GM19324 (cell line): ENCODE measurements around the gene PSMF1.
"Not testable (repeated sequence)": the region's sequence is repeated elsewhere in the genome, so short reads cannot be mapped to it uniquely, and the experiment has no call there.

ENCODE experiments used
- ATAC-seq: cut with Tn5 transposase; IDR thresholded peaks from one replicate; pipeline ENCODE4 v1.9.1; 2021; ENCODE audit warnings: mild to moderate bottlenecking, moderate library complexity; ENCODE audit not compliant: unreplicated experiment, low FRiP score

Gene PSMF1

DNA sequence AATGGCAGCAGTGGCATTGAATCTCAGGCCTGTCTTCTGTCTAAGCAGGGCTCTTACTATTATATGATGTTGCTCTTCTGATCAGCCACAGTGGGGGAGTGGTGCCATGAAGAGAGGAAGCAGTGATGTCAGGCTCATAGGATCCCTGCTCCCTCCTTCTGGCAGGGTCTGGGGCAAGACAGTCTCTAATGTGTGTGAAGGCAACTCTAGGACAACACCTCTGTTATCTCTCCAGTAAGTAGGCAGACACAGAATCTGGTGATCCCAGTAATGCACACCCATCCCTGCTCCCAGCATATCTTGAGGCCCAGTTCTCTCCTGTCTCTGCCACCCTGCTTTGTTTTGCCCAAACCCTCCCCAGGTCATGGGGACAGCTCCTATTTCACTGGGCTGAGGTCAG is 93.6 kb downstream of the PSMF1 start:
- no peak for ATAC-seq

DNA sequence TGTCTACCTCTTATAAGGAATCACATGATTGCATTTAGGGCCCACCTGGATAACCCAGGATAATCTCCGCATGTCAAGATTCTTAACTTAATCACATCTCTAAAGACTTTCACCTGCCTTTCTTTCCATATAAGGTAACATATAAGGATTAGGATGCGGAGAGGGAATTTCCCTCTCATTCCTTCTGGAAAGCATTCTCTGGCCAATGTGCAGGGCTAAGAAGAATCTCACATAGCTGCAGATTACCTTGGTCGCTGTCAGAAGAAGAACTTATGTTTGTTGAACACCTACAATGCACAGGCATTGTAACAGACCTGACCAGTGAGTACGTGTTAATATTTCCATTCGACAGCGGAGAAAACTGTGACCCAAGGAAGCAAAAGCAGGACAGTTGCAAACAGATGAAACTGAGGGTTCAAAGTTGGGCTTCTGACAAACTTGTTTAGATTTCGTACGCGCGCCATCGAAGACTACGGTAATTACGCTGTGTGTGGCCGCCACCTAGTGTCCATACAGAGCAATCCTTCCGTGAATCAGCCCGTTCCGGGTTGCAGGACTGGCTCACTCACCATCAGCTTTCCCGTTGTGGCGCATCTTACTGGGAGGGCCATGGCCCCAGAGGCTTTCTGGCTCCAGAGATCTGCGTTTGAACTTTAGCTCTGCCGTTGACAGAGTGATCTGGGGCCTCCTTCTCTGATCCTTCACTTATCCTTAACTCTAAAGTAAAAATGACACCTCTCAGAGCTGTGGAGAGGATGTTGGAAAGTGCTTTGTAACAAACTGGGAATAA is 94.4 kb downstream of the PSMF1 start:
- ATAC-seq = no peak

DNA sequence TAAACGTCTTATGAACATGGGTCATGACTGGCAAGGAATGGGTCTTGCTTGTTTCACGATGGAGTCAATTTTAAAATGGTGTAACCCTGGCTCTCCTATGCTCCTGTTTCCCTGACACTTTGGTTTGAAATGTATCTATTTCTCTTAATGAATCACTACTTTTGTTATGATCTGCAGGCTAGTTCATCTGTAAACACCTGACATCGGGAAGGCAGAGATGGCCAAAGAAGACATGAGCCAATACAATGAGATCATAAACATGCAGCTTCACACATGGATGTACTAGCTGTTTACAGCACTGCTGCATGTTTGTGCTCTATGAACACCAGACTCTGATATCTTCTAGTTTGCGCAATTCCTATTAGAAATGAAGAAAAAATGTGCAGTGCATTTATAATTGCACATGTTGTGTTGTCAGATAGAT is 96.4 kb downstream of the PSMF1 start:
- ATAC-seq = no peak

DNA sequence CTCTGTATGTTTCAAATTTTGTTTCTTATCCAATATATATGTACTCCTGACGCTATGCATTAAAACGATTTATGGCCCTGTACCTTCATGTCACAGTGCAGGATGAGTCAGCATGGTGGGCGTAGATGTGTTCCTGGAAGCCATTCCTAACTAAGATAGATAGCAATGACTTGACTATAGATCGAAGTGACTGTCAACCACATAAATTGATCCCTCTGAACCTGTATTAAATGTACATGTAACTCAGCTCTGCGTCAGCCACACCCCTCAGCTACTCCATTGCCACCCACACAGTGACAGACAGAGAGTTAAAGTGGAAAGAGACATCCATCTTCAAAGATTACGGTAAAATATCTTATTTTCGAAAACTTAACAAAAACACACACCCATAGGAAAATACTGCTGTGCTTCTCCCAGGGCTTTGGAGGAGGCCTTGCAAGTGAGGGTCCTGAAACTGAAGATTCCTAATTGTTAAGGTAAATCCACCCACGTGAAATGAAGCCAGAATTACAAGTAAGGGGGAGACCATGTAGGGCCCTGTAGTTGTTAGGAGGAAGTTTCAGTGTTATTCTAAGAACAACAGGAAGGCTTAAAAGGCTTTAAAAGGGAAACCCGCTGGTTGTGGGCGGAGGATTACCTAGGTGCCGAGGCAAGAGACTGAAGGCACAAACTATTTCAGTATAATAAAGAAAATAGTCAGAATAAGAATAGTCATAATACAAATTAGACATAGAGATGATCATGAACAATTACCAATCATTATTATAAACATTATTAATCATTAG is 97.2 kb downstream of the PSMF1 start:
- ATAC-seq = no peak

DNA sequence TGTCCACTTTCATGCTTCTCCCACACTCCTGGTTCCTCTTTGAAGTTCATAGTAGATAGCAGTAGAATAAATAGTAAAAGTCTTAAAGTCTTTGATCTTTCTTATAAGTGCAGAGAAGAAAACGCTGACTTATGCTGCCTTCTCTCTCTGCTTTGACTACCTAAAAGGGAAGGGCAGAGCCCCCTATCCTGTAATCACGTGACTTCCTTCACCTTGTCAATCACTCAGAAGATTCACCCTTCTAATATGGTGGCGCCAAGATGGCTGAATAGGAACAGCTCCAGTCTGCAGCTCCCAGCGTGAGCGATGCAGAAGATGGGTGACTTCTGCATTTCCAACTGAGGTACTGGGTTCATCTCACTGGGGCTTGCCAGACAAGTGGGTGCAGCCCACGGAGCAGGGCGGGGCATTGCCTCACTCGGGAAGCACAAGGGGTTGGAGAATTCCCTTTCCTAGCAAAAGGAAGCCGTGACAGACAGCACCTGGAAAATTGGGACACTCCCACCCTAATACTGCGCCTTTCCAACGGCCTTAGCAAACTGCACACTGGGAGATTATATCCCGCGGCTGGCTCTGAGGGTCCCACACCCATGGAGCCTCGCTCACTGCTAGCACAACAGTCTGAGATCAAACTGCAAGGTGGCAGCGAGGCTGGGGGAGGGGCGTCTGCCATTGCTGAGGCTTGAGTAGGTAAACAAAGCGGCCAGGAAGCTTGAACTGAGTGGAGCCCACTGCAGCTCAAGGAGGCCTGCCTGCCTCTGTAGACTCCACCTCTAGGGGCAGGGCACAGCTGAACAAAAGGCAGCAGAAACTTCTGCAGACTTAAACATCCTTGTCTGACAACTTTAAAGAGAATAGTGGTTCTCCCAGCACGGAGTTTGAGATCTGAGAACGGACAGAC is 98.4 kb downstream of the PSMF1 start:
- not testable (repeated sequence) for ATAC-seq
